Stimulated activated CD4-positive, alpha-beta T cell treated with anti-CD3 and anti-CD28 coated beads, TNF-alpha, amount 100 ng/mL, for 4 hours (primary cell): ENCODE measurements around the gene MAPKBP1.

Experiments
- DNase-seq, 3 experiments: peaks; one replicate each; pipeline ENCODE4 v3.0.0-alpha.2; 2020; ENCODE audit warnings: low read depth in 3 of 3

The MAPKBP1 gene

DNA sequence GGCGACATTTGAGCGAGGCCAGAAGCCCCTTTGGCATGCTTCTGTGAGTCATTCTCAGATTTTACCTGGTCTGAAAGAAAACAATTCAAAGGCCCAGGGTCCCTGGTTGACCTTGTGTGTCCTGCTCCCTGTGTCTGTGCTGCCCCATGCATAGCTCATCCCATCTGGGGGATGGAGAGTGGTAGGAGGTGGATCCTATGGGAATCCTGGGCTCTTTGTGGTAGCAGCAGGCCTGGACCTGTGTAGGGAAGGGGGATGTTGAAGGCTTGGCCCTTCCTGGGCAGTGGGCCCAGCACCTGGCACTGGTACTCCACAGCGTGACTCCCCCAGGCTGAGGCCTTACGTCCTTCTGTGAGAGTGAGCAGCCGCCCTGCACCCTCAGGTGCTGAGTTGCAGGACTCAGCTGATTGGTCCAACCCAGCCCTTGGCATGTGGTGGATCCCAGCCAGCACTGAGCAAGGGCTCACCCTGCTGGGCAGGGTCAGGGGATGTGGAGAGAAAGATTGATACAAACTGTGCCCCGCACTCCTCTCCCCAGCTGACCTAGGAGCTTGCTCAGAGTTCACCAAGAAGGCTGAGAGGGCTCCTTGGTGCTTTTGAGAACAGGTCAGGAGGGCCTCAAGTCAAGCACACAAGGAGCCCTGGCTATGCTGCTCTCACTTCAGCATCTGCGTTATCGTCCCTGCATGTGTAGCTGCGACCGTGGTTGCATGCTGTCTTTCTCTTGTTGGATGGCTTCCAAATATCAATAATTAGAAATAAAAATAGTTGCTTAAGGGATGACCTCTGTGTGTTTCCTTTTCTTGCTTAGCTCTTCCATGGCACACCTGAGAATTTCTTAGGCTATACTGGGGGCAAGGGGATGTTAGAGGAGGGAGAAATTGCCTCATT, 32.3 kb downstream of the MAPKBP1 start:
- no peak for DNase-seq

DNA sequence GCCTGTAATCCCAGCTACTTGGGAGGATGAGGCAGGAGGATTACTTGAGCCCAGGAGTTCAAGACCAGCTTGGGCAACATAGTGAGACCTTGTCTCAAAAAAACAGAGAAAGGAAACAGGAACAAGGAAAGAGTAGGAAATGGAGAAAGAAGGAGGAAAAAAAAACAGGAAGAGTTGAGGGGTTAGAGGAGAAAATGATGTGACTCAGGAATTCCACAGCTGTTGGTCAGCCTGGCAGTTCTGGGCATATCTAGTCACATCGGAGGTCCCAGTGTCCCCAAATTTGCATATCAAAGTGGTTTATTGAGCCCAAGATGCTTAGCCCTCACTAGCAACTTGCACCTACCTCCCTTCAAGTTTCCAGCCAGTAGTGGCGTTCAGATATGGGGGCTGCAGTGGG, 34.8 kb downstream of the MAPKBP1 start:
- DNase-seq = no peak

DNA sequence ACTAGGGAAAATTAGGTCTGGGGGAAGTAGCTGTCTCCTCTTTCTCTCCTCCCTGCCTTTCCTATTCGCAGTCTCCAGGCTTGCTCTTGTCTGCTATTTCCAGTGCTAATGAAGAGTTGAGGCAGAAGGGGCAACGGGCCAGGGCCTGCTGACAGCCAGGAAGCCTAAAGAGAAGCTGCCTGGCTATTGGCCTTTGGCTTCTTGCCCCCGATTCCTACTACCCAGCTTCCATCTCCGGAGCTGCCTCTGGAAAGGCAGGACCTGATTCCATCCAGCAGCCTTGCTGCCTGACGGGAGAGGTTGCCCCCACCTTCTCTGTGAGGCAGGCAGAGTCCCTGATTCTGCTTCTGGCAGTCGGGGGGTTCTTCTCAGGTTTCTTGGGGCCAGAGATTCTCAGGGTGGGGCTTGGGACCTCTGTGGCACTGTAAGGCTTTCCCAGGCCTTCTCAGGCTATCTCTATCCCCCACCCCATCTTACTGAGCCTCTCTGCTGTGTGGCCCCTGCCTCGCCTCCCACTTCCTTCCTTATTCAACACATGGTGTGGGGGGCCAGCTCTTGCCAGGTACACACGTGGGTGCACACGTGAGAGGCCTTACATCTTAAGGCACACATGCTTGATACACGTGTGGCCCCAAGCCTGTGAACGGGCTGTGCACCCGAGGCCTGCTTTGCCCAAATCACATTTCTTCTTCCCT, 35.4 kb downstream of the MAPKBP1 start:
- DNase-seq = no peak

GRCh38 chr15:41810651-41811431, 36.6 kb downstream of the MAPKBP1 start:
- no peak for DNase-seq

DNA sequence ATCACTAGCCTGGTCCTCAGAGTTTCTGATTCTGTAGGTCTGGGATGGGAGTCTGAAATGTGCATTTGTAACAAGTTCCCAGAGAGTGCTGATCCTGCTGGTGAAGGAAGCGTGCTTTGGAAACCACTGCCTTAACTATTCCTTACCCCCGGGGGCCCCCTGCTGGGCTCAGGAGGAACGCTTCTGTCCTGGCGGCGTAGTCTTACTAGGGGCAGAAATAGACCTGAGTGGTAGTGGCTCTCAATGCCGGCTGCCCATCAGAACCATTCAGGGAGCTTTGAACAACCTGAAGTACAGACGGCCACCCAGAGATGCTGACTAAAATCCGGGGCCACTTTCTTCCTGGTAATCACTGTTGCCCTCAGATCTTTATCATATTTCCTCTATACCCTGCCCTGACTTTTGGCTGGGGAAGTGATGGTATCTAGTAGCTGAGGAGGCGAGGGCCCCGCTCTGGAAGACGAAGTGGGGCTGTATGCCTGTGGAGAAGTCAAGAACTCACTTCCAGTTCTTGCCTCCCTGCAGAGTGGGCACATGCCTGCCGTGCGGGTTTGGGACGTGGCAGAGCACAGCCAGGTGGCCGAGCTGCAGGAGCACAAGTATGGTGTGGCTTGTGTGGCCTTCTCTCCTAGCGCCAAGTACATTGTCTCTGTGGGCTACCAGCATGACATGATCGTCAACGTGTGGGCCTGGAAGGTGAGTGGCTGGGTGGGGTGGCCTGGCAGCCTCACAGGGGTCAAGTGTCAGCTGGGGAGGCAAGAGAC, 37.3 kb downstream of the MAPKBP1 start:
- peak; percentile 55 to 60 (median 58) for DNase-seq

DNA sequence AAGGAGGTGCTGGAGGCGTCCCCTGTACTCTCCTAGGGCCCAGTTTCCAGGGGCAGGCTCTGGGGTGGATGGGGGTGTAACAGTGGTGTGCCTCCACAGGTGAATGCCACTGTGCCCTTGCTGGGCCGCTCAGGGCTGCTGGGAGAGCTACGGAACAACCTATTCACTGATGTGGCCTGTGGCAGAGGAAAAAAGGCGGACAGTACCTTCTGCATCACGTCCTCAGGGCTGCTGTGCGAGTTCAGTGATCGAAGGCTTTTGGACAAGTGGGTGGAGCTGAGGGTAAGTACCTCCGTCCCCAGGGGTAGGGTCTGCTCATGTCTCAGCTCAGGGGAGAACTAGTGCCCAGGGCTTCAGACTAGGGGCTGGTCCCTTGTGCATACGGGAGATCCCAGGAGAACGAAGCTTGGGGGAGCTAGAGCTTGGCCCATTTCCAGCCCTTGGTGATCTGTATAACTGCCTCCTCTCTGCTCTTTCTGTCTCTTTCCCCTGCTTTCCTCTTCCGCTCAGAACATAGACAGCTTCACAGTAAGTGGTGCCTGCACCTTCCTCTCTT, 38.6 kb downstream of the MAPKBP1 start:
- no peak for DNase-seq

DNA sequence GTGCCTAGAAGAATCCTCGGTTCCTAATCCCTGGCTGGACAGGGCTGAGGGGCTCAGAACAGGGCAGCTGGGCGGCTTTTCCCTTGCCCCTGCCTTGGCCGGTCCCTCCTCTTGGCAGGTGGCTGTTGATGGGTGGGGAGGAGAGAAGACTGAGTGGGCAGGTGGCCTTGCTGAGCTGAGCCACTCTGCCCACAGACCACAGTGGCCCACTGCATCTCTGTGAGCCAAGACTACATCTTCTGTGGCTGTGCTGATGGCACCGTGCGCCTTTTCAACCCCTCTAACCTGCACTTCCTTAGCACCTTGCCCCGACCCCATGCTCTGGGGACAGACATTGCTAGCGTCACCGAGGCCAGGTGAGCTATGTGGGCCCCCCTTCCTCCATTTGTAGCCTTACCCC, 39.1 kb downstream of the MAPKBP1 start:
- no peak for DNase-seq

DNA sequence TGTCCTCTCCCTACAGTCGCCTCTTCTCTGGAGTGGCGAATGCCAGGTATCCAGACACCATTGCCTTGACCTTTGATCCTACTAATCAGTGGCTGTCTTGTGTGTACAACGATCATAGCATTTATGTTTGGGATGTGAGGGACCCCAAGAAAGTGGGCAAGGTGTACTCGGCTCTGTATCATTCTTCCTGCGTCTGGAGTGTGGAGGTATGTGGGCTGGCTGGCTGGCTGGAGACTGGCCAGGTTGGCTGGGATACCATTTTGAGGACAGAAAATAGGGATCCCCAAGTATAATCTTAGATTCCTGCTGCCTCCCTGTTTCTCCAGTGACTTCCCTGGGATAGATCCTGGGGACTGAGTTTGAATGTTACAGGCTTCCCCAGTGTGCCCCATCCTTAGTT, 40.2 kb downstream of the MAPKBP1 start:
- no peak for DNase-seq

- no peak for DNase-seq
Observed at GRCh38 chr15:41816788-41817187, 42.5 kb downstream of the MAPKBP1 start.

DNA sequence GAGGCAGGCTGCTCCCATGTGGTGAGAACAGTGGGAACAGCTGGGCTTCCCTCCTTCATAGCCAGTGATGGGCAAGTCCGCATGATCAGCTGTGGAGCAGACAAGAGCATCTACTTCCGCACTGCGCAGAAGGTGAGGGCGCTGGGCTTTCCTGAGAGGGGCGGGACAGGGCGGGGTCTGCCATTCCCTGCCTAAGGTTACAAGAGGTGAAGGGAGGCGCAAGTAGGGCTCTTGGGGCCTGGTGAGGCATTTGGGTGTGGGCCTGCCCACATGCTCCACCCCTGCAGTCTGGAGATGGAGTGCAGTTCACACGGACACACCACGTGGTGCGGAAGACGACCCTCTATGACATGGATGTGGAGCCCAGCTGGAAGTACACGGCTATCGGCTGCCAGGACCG, 43.0 kb downstream of the MAPKBP1 start:
- no peak for DNase-seq

GRCh38 chr15:41817781-41818180, 43.5 kb downstream of the MAPKBP1 start:
- DNase-seq = no peak

DNA sequence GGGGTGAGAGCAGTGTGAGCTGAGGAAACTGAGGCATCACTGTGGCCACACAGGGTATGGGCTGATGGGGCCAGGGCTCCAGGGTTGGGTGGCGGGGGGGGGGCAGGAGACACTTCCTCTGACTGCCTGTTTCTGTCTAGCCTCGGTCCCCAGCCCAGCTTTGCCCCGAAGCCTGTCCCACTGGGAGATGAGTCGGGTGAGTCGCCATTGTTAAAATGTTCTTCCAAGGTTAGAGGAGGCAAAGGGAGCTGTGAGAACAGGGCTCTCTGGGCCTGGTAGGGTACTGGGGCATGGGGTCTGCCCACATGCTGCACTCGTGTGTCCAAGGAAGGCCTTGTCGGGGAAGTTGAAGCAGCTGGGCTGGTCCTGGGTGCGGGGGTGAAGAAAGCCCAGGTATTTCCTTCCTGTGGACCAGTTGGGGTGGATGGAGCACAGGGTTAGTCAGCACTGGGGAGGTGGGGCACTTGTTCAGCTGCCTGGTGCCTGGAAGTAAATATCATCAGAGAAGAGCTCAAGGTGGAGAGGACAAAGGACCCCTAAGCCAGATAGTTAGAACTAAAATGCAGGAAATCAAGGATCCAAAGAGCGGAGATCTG, 45.3 kb downstream of the MAPKBP1 start:
- no peak for DNase-seq

DNA sequence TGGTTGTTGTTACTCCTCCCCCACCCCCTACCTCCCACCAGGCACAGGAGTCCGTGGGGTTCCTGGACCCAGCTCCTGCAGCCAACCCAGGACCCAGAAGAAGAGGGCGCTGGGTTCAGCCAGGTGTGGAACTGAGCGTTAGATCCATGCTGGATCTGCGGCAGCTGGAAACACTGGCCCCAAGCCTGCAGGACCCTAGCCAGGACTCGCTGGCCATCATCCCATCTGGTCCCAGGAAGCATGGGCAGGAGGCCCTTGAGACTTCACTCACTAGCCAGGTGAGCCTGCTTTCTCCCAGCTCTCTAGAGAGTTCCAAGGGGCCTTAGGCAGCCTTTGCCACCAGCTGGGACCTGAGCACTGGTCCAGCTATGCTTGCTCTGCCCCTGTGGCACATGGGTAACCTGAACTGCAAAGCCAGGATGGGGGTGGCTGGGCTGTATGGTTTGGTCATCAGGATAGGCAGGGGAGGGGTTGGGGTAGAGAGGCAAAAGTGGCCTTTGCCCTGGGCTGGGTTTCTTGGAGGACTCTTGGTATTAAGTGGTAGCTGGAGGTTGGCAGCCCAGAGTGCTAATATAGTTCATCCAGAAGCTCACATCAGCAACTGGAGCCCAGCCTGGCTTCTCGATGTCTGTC, 46.6 kb downstream of the MAPKBP1 start:
- no peak for DNase-seq

- DNase-seq = no peak
Observed at GRCh38 chr15:41821831-41822230, 47.5 kb downstream of the MAPKBP1 start.

GRCh38 chr15:41822471-41822870, 48.2 kb downstream of the MAPKBP1 start:
- no peak for DNase-seq

GRCh38 chr15:41822957-41823356, 48.7 kb downstream of the MAPKBP1 start:
- no peak for DNase-seq

DNA sequence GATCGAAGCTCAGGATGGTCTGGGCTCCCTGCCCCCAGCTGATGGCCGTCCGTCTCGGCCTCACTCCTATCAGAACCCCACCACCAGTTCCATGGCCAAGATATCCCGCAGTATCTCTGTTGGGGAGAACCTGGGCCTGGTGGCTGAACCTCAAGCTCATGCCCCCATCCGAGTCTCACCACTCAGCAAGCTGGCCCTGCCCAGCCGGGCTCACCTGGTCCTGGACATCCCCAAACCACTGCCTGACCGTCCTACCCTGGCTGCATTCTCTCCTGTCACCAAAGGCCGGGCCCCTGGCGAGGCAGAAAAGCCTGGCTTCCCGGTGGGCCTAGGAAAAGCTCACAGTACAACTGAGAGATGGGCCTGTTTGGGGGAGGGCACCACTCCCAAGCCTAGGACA, 49.2 kb downstream of the MAPKBP1 start:
- DNase-seq = no peak

DNA sequence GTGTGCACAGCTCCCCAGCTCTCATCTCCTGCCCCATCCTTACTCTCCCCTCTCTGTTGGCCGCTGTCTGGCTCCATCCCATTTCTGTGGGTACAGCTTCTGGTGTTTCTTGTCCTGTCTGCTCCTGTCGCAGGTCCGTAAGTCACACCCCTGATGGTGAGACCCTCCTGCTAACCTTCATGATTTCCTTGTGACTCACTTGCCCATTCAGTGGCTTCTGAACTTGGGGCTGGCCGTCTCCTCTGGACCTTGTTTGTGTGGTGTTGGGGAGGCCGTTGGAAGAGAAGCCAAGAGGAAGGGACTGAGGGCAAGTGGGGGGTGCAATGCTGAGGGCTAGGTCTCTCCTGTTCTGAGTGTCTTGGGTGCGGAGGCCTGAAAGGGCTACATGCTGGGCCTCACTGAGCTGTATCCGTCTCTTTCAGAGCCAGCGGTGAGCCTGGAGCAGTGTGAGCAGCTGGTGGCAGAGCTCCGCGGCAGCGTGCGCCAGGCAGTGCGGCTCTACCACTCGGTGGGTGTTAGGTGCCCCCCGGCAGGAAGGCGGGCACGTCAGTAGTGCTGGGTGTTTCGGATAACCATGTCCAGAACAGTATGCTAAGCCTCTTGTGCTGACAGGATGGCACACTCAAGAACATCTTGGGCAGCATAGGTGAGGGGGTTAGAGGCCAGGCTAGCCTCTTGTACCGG, 49.9 kb downstream of the MAPKBP1 start:
- DNase-seq = no peak

- no peak for DNase-seq
Observed at GRCh38 chr15:41825145-41825544, 50.9 kb downstream of the MAPKBP1 start.
